Ovary (tissue), 9 donors: ENCODE results near the gene SELP. TPM values are rescaled to one million over a fixed set of nuclear protein-coding genes. Genes with fewer than 3 reads are reported as not detected.

Source experiments
- DNase-seq, 5 donors: peaks; one replicate each; pipeline ENCODE4 v3.0.0-alpha.2; 2019 to 2020
- H3K27ac ChIP-seq, 2 donors: fragments of 200-600 bp; one replicate each; pipeline versions ENCODE4 v1.5.1 to v1.8.0; 2019 to 2022
- H3K27me3 ChIP-seq: fragments of 200-600 bp; one replicate; pipeline ENCODE4 v1.8.0; 2022
- H3K36me3 ChIP-seq: fragments of 200-600 bp; sonication (generic); one replicate; pipeline ENCODE4 v1.5.1; 2019
- H3K4me1 ChIP-seq: one replicate; pipeline ENCODE4 v1.8.1; 2013; ENCODE audit warnings: mild to moderate bottlenecking, moderate library complexity; ENCODE audit not compliant: insufficient read depth
- H3K4me3 ChIP-seq: fragments of 200-600 bp; sonication (generic); one replicate; pipeline ENCODE4 v1.5.1; 2017
- H3K9me3 ChIP-seq, 2 donors: fragments of 200-600 bp in 1 of 2; sonication (generic) in 1 of 2; one replicate each; pipeline versions ENCODE4 v1.5.1 to v1.8.1; 2013 to 2019; ENCODE audit warnings: mild to moderate bottlenecking in 1 of 2, moderate library complexity in 1 of 2
- CTCF ChIP-seq, 3 donors: fragments of 450-650 bp in 2 of 3; fragments of 200-600 bp in 1 of 3; IDR thresholded peaks; one replicate each; pipeline versions ENCODE4 v1.5.1 to v1.8.0; 2016 to 2022; ENCODE audit warnings: antibody characterized with exemption in 3 of 3, mild to moderate bottlenecking in 1 of 3
- EP300 ChIP-seq: sonication (generic); formaldehyde crosslinking; IDR thresholded peaks from one replicate; pipeline ENCODE4 v1.6.1; 2017; ENCODE audit warnings: antibody characterized with exemption
- POLR2A ChIP-seq: fragments of 450-650 bp; IDR thresholded peaks from one replicate; pipeline ENCODE4 v1.6.1; 2017; ENCODE audit warnings: antibody characterized with exemption, mild to moderate bottlenecking, moderate library complexity
- WGBS, 3 donors: extraction: QIAGEN DNeasy Blood & Tissue Kit in 1 of 3; methylation state at CpG; one replicate each; pipeline versions ENCODE4 v1.1.5 to v1.1.7; 2013 to 2017; 5-methylcytosine and 5-hydroxymethylcytosine counted together
- intact Hi-C, 4 donors: fragments of 100-400 bp; cut with DNase I; formaldehyde crosslinking; loops; one replicate each; pipeline versions ENCODE4 v1.11.0 to v1.15.1; 2022 to 2023
- polyA plus RNA-seq, 2 donors: library from polyadenylated mRNA; stranded (reverse); fragments of 200-250 nt in 1 of 2; fragments of 350-450 nt in 1 of 2; fragmentation: Illumina TruSeq in 1 of 2; extraction: RNeasy Lipid Tissue Mini Kit (QIAGEN cat#74804) in 1 of 2; gene quantifications; one replicate each; pipeline ENCODE4 v1.2.3, GENCODE V29; 2013 to 2014
- total RNA-seq, 7 donors: library from RNA; depleted of rRNA in 2 of 7; stranded (reverse); fragments of >200 nt in 2 of 7; fragmentation: NEBNext Ultra II Directional in 3 of 7; extraction: Animal tissue kit (Norgen Biotek cat#: 25700) in 3 of 7; gene quantifications; one replicate each; pipeline versions ENCODE4 v1.1.0 to v1.2.4, GENCODE V29; 2016 to 2023
- donor health status: DM: no; HTN: no; CAD: no; lungs with moderate emphysema.
- donor health status: DM: no; HTN: no; CAD: no.
- donor health status: Bipolar disorder and iron deficiency.
- donor health status: DM: yes; HTN: yes; CAD: no.
- donor health status: DM: no; HTN: no; CAD: no.
- donor health status: DM: yes; HTN: yes; CAD: no.

The SELP gene
- total and polyA plus RNA-seq, 9 donors = 0.68 to 19.7 (median 5.2) TPM

GRCh38 chr1:169585181-169585580 lies 44.7 kb downstream of the SELP start:
- H3K36me3 ChIP-seq = no peaks in the 10 kb centered on the region
- DNase-seq = no peak
- TF ChIP-seq CTCF (IDR thresholded peaks at IDR 0.05) = no peak
- no peak for TF ChIP-seq EP300
- TF ChIP-seq POLR2A = no peak
- H3K4me1 ChIP-seq = no peaks in the 10 kb centered on the region
- H3K27ac ChIP-seq = no peak overlapping the region
- no peaks in the 10 kb centered on the region for H3K27me3 ChIP-seq
- no peaks in the 10 kb centered on the region for H3K9me3 ChIP-seq
- no peak overlapping the region for H3K4me3 ChIP-seq
- intact Hi-C loops = no loop called here

GRCh38 chr1:169584483-169585144 lies 45.3 kb downstream of the SELP start:
- Histone ChIP-seq H3K4me1 (no peaks in the 10 kb centered on the region), H3K4me3 (no peak overlapping the region), H3K36me3 (no peaks in the 10 kb centered on the region), H3K9me3 (no peaks in the 10 kb centered on the region), H3K27ac (no peak overlapping the region), H3K27me3 (no peaks in the 10 kb centered on the region)
- intact Hi-C loops = no loop called here
- no peak for TF ChIP-seq EP300
- TF ChIP-seq CTCF (IDR thresholded peaks at IDR 0.05) = no peak
- no peak for TF ChIP-seq POLR2A
- WGBS, 3 donors = 38 to 57% (median 48%) methylated on average over 4 of the region's 4 CpGs
- DNase-seq = no peak

- Histone ChIP-seq H3K27me3 (no peaks in the 10 kb centered on the region), H3K27ac (no peak overlapping the region), H3K4me1 (no peaks in the 10 kb centered on the region), H3K4me3 (no peak overlapping the region), H3K36me3 (no peaks in the 10 kb centered on the region), H3K9me3 (no peaks in the 10 kb centered on the region)
- DNase-seq = no peak
- TF ChIP-seq EP300 = no peak
- no peak for TF ChIP-seq POLR2A
- TF ChIP-seq CTCF (IDR thresholded peaks at IDR 0.05) = no peak
- intact Hi-C loops = no loop called here
- 67 to 80% (median 74%) methylated on average over 5 of the region's 5 CpGs for WGBS, 3 donors
These were observed 51.8 kb downstream of the SELP start for GRCh38 chr1:169577981-169578738.

DNA sequence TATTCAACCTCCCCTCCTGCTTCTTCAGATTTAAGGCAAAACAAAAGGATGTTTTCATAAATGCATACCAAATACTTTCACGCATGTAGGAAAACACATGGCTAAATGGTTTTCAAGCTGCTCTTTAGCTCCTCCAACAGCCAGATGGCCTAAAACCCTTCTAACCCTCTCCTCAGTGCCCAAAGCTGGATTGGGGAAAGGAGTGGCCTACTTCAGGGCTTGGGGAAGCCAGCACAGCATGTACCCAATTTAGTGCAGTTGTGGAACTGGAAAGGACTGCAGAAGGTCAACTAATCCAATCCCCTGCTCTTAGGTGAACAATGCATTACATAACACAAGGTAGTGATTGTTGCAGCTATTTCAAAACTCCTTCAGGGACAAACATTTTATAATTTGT lies 53.0 kb downstream of the SELP start:
- 15 to 48% (median 16%) methylated on average over 1 of the region's 1 CpG for WGBS, 3 donors
- H3K27me3 ChIP-seq = no peaks in the 10 kb centered on the region
- no peak for DNase-seq
- no peaks in the 10 kb centered on the region for H3K9me3 ChIP-seq
- H3K4me1 ChIP-seq = no peaks in the 10 kb centered on the region
- intact Hi-C loops = no loop called here
- no peak overlapping the region for H3K27ac ChIP-seq
- H3K4me3 ChIP-seq = no peak overlapping the region
- TF ChIP-seq CTCF (IDR thresholded peaks at IDR 0.05) (no peak), EP300 (no peak), POLR2A (no peak)
- H3K36me3 ChIP-seq = no peaks in the 10 kb centered on the region
